GM19193 (cell line): Measurements from ENCODE around the gene FAXDC2.

Experiments used
- POLR2A ChIP-seq: IDR thresholded peaks from 4 replicates; pipeline ENCODE4 v1.6.1; 2011; ENCODE audit not compliant: insufficient read depth, insufficient read length; ENCODE audit errors: extremely low read depth

FAXDC2 gene

DNA sequence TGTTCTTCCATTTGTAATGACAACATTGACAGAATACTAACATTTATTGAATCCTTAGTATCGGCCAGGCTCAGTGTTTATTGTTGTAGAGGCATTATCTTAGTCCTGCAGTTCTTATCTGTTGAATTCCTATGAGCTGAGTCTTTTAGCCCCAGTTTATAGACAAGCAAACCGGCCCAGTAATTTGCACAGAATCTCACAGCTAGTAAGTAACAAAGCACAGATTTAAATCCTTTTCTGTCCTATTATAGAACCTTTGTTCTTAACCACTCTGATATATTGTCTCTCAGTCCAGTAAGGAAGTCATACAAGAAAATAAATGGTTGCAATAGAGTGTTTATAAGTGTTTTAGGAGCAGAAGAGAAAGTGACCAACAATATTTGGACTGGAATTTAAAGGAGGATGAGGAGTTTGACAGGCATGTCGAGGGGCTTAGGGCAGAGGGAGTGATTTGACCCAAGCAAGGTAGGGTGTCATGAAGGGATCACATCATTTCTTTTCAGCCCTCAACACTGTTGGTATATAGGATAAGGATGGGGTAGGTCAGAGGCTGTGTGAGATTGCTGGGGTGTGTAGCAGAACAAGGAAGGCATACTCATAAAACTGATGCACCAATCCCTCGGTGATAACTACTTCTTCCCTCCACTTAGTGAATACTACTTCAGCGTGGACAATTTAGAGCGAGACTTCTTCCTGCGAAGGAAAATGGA is 55.7 kb downstream of the FAXDC2 start:
- no peak for TF ChIP-seq POLR2A

- TF ChIP-seq POLR2A: no peak
These were observed 56.5 kb downstream of the FAXDC2 start for GRCh38 chr5:154793599-154794524.

DNA sequence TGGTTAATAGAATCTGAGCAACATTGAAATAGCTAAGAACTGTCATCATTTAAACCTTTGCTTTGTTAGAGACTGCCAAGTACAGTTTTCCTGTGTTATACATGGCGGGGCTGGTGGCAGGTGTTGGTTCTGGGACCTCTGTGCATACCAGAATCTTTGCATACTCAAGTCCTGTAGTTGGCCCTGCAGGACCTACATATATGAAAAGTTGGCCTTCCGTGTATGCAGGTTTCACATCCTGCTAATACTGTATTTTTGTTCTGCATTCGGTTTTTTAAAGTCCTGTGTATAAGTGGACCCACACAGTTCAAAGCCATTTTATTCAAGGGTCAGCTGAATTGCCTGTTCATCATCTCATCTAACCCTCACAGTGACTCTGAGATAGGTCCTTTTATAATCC is 58.9 kb downstream of the FAXDC2 start:
- TF ChIP-seq POLR2A: no peak

DNA sequence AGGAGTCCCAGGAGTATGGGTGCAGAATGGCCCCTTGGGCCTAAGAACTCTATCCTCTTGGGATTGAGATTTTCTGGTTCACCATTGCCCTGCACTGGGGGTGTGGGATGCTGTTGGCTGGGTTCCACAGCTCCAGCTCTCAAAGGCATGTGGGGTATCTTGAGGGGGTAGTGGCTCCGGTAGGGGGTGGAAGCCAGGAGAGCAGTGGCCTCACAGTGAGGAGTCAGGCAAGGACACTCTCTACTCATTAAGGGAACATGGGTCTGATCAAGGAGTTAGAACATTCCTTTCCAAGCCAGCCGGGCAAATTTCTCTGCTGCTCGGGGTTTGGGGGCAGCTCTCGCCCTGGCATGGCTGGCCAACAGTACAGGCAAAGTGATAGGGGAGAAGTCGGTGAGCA is 62.2 kb downstream of the FAXDC2 start:
- TF ChIP-seq POLR2A: no peak

GRCh38 chr5:154786414-154786813 is 64.0 kb downstream of the FAXDC2 start:
- no peak for TF ChIP-seq POLR2A

DNA sequence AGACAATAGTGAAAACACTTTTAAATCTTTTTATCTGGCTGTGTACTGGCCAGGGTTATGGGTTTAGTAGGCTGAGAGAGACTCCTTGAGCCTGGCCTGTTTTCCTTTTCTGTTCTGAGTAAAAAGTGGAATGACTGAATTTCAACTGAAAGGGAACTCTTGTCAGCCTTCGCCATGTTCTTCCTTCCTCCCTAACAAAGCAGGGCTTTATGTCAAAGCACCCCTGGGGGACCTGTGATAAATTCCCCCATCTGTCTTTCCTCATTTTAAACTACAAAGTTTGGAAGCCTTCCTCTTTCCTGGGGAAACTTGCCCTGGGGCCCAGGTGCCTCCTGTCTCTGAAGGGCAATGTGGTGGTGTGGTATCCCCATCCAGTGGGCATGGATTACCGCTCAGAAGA is 65.5 kb downstream of the FAXDC2 start:
- no peak for TF ChIP-seq POLR2A

DNA sequence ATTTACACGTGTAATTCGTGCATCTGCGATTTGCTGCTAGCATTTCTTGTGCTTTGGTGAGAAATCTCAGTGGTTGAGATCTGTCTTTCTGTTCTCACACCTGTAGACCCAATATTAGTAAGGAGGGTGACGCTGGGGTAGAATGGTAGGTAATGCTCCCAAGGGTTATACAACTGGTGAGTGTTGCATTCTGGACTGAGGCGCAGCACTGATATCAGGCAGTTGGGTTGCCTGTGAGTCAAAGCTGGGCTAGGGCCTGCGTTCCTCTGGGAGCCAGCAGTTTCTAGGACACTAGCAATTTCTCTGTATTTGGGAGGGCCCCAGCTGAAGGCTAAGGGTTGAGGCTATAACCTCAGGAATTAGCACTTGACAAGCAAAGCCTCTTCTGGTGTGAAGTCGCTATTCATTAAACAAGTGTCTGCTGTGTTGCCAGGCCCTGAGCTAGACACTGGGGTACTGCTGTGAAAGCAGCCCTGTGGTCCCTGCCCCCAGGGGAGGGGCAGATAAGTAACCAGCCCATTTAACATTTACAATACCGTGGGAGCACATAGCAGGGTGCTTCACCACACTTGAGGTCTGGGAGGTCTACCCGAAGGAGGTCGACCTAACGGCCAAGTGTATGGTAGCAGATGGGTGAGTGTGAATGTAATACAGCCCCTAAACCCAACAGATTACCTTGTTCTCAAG is 66.5 kb downstream of the FAXDC2 start:
- no peak for TF ChIP-seq POLR2A

GRCh38 chr5:154782812-154783592 is 67.4 kb downstream of the FAXDC2 start:
- no peak for TF ChIP-seq POLR2A

DNA sequence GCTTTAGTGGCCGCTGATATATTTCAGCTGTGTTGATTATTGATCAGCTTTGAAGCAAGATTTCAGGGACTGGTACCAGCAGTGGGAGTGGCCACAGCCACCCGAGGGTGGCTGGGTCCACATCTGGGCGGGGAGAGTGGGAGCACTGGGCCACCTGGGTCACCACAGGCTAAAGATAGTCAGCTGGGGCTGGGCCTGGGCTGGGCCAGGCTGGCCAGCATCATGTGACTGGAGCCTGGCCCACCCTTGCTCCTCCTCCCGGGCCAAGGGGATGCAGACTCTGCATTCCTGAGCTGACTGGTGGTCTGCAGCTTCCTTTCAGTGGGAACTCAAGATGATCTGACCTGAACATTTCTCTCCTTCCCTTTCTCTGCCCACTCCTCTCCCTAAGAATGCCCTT is 68.1 kb downstream of the FAXDC2 start:
- TF ChIP-seq POLR2A: no peak

- no peak for TF ChIP-seq POLR2A
These were observed 70.3 kb downstream of the FAXDC2 start for GRCh38 chr5:154780128-154780527.

GRCh38 chr5:154779105-154779504 is 71.3 kb downstream of the FAXDC2 start:
- no peak for TF ChIP-seq POLR2A

DNA sequence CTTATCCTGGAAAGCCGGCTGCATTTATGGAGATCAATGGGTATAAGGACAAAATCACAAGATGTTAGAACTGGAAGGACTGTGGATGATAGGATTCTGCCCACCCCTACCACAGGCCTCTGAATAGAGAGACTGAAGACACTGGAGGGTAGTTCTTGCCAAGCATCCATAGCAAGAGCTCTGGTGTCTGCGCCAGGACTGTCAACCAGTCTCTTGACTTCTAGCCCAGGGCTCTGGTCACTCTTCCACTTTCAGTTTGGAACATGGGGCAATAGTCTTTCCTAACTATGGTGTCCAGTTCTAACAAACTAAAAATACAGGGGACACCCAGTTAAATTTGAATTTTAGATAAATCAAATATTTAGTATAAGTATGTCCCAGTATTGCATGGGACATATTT is 71.9 kb downstream of the FAXDC2 start:
- TF ChIP-seq POLR2A: no peak

GRCh38 chr5:154776167-154776566 is 74.2 kb downstream of the FAXDC2 start:
- TF ChIP-seq POLR2A: no peak

- no peak for TF ChIP-seq POLR2A
These were observed 77.1 kb downstream of the FAXDC2 start for GRCh38 chr5:154773326-154773725.
